Glomerular visceral epithelial cell (primary cell): ENCODE measurements around the gene HELZ.
"Not testable (repeated sequence)": the region's sequence is repeated elsewhere in the genome, so short reads cannot be mapped to it uniquely, and the experiment has no call there.

Experiments used
- DNase-seq: peaks from one replicate; pipeline ENCODE4 v3.0.0-alpha.2; 2016; ENCODE audit errors: extremely low spot score

Gene HELZ

DNA sequence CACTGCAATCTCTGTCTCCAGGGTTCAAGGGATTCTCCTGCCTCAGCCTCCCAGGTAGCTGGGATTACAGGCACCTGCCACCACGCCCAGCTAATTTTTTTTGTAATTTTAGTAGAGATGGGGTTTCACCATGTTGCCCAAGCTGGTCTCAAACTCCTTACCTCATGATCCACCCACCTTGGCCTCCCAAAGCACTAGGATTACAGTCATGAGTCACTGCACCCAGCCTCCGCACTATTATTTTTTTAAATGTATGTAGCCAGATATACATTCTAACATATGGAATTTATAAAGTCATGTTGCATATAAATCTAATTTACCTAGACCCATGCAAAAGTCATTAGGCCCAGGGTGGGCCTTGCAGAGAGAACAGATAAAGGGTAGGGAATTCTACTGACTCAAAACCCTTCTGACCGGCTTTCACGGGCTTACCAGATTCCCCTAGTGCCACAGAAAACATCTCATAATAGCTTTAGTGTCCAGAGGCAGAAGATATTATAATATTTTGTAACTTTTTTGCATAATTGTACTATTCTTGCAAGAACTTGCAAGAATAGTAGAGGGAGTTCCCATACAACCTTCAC lies 20.5 kb upstream of the HELZ start:
- DNase-seq = no peak

DNA sequence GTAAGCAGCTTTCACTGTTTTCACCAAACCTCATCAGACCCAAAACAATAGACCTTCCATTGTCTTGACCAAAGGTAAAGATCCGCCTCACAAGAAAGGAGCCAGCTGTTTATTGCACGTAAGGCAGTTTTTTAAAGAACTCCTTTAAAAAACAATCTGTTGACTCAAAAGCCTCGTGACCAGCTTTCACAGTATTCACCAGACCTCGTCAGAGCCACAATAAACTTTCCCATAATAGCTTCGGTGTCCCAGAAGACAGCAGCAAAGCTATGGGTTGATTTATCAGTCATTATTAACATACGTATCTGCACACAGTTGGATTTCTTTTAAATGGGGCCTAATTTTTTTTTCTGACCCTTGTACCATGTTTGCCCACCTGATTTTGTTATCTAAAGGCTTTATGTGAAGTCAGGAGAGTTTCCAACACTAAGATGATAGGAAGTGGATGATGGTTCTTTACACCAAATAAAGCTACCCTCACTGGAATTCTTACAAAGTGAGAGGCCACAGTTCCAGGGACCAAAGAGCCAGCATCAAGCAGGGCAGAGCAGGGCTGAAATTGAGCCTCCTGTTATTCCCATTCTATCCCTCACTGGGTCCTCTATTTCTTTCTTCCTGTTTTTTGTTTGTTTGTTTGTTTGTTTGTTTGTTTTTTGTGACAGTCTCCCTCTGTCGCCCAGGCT lies 17.6 kb upstream of the HELZ start:
- no peak for DNase-seq

GRCh38 chr17:67260170-67260987 lies 15.4 kb upstream of the HELZ start:
- DNase-seq = no peak

DNA sequence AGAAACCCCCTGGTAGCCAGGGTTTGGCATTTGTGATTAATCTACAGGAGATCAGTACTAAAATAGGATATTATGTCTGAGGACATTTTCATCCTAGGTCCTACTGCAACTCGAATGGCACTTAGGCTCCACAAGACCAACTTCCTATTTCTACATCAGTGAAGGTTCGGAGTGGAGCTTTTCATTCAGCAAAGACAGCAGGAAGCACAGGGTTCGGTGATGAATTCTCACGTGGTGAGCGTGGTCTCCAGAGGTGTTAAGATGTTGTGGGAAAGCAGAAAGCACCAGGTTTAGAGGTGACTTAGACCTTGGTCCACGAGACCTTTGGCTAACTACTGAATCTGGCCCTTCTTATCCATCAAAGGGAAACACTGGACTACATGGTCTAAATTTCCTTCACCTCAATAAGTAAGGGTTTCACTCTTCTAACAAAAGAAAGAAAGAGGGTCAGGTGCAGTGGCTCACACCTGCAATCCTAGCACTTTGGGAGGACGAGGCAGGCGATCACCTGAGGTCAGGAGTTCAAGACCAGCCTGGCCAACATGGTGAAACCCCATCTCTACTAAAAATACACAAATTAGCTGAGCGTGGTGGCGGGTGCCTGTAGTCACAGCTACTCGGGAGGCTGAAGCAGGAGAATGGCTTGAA lies 13.9 kb upstream of the HELZ start:
- no peak for DNase-seq

DNA sequence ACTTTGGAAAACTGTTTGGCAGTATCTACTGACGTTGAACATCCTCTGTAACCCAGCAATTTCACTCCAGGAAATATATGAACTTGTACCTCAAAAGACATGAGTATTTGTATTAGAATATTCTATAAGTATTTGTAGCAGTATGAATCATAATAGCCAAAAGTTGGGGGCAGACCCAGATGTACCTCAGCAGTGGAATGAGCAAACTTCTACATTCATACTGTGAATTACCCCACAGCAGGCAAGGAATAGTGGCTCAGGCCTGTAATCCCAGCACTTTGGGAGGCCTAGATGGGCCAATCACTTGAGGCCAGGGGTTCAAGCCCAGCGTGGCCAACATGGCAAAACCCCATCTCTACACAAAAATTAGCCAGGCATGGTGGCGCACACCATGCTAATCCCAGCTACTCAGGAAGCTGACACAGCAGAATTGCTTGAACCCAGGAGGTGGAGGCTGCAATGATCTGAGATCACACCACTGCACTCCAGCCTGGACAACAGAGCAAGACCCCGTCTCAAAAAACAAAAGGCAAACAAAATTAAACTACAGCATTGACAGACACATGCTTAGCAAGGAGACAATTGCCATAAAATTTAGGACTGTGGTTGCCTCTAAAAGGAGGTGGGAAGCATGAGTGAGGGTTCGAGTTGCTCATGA lies 11.2 kb upstream of the HELZ start:
- no peak for DNase-seq

GRCh38 chr17:67253384-67253783 lies 8.4 kb upstream of the HELZ start:
- DNase-seq = no peak

DNA sequence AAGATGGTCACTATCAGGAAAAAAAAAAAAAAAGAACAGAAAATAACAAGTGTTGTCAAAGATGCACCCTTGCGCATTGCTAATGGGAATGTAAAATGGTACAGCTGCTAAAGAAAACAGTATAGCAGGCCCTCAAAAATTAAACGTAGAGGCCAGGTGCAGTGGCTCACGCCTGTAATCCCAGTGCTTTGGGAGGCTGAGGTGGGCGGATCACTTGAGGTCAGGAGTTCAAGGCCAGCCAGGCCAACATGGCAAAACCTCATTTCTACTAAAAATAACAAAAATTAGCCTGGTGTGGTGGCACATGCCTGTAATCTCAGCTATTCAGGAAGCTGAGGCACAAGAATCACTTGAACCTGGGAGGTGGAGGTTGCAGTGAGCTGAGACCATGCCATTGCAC lies 6.6 kb upstream of the HELZ start:
- DNase-seq = not testable (repeated sequence)

DNA sequence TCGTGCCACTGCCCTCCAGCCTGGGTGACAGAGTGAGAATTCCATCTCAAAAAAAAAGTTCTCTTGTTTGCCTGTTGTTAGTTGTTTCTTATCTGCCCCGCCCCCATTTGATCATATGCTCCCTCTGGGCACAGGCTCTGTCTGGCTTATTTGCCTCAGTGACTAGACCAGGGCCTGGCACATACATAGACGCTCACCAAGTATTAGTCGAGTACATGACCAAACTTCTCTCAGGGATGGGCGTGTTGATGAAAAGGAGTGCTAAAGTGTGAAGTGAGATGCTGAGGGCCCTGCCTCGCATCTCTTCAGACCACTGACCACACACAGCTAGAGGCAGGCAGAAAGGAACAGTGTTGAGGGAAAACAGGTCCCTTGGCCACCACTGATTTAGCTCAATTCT lies 3.3 kb upstream of the HELZ start:
- DNase-seq = no peak

DNA sequence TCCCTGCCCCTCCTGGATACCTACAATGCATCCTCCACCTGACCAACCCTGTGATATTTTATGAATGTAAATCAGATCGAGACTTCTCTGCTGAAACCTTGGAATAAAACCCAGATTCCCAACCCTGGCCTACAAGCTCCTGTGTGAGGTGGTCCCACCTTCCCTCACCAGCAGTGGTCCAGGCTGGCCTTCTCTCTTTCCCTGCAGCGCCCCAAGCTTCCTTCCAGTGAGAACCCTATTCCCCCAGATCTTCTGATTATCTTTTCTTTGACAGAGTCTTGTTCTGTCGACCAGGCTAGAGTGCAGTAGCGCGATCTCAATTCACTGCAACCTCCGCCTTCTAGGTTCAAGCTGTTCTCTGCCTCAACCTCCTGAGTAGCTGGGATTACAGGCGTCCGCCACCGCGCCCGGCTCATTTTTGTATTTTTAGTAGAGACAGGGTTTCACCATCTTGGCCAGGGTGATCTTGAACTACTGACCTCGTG lies 2.5 kb upstream of the HELZ start:
- DNase-seq = no peak

GRCh38 chr17:67246653-67247415 lies 1.8 kb upstream of the HELZ start:
- peak; percentile 80 for DNase-seq

- DNase-seq = no peak
Measured at GRCh38 chr17:67246403-67246652, 1.3 kb upstream of the HELZ start.

DNA sequence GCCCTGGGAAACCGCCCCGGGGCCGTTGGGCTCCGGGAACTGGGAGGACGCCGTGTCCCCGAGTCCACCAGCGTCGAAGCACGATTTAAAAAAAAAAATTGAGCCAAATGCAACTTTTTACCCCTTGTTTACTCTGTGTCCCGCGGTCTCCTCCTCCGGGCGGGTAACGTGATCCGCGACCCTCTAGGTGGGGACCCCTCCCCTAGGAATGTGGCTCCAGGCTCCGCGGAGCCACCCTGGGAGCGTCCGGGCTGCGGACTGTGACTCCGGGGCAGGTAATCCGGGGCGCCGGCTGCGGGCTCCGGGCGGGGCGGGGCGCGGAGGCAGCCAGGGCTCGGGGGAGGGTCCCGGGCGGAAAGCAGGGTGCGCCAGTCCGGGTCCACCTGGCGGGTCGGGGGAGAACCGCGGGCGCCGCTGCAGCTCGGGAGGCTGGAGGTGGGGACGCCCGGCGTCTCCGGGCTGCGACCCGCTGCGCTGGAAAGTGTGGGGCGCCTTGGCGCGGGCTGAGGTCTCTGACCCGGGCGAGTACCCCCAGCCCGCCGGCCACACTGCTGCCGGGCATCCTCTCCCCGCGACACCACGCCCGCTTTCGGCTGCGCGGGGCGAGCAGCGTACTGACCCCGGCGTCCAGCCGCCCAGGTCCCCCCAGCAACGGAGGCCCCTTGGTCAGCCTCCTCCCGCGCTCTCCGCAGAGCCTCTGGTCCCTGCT lies 852 bp upstream of the HELZ start:
- DNase-seq = peak; percentile 33

GRCh38 chr17:67244431-67245072 lies 444 bp downstream of the HELZ start:
- no peak for DNase-seq

DNA sequence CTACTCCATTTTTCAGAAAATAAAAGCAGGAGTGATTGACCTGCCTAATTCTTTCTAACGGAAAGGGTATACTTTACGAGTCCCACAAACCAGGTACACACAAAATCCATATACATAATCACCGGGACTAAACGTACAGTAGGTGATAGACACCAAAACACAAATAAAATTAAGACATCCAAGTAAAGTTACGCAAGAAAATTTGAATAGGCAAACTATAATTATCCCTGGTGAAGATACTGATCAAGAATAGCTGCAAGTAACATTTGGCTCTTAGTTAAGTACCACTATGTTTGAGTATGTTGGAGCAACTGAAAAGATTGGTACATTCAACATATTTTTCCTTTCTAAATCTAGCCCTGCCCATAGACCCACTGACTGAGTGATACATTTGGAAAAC lies 1.7 kb downstream of the HELZ start:
- no peak for DNase-seq

GRCh38 chr17:67241719-67242341 lies 3.2 kb downstream of the HELZ start:
- no peak for DNase-seq

DNA sequence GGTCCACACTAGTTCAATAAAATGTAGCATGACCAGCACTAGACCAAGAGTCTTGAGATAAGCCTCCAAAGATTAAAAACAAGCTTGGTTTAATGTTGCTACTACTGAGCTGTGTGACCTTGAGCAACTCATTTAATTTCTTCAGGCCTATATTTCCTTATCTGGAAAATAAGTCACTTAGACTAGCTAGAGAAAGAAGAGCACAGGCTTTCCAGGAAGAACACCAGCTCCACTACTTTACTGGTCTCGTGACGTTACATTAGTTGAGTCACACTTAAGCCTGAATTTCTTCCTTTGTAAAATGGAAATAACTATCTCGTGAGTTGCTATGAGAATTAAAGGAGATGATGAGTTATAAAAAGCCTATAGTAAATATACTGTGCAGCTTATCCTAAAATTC lies 5.4 kb downstream of the HELZ start:
- peak; percentile 51 for DNase-seq

GRCh38 chr17:67238991-67239390 lies 6.0 kb downstream of the HELZ start:
- DNase-seq = peak; percentile 68

DNA sequence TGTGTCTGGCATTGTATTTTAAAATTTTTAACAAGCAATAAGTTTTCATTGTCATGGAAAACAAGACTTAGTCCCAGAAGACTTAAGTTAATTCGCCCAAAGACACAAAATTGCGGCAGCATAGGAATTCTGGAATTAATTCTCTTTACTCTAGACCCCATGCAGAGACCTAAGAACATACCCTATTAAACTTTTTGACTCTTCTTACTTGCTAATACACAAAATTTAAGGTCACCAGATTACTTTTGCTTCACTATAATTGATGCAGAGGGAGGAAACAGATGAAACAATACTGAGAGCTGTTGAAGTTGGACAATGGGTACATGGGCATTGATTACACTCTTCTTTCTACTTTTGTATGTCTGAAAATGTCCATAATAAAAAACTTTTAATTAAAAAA lies 12.6 kb downstream of the HELZ start:
- DNase-seq = no peak

GRCh38 chr17:67229109-67229955 lies 15.7 kb downstream of the HELZ start:
- no peak for DNase-seq
